C4-2B (cell line): ENCODE results near the gene UBAP1.

Experiments
- H3K27ac ChIP-seq: fragments of 450-650 bp; 2 replicates; pipeline ENCODE4 v1.5.1; 2017
- CTCF ChIP-seq: fragments of 450-650 bp; conservative IDR thresholded peaks from 2 replicates; pipeline ENCODE4 v1.5.1; 2017; ENCODE audit warnings: mild to moderate bottlenecking
- ZFX ChIP-seq: fragments of 450-650 bp; IDR thresholded peaks from 2 replicates; pipeline ENCODE4 v1.6.1; 2017

UBAP1 gene

GRCh38 chr9:34179213-34180136 lies 632 bp downstream of the UBAP1 start:
- H3K27ac ChIP-seq = peak overlapping the region; percentile 89
- TF ChIP-seq ZFX (no peak), CTCF (no peak)

GRCh38 chr9:34185778-34186551 lies 7.1 kb downstream of the UBAP1 start:
- H3K27ac ChIP-seq = peak overlapping the region; percentile 74
- TF ChIP-seq CTCF (no peak), ZFX (no peak)

GRCh38 chr9:34187891-34188240 lies 9.0 kb downstream of the UBAP1 start:
- H3K27ac ChIP-seq = no peak overlapping the region

GRCh38 chr9:34190996-34191892 lies 12.4 kb downstream of the UBAP1 start:
- peak overlapping the region; percentile 30; the same call in 1 of the 2 replicates for H3K27ac ChIP-seq
- TF ChIP-seq ZFX (no peak), CTCF (peak; percentile 75)

More at GRCh38 chr9:34187891-34188240, 9.0 kb downstream of the UBAP1 start:
- TF ChIP-seq CTCF (no peak), ZFX (no peak)

GRCh38 chr9:34195143-34195542 lies 16.3 kb downstream of the UBAP1 start:
- H3K27ac ChIP-seq = no peak overlapping the region
- TF ChIP-seq ZFX (no peak), CTCF (no peak)

GRCh38 chr9:34197286-34197685 lies 18.4 kb downstream of the UBAP1 start:
- peak overlapping the region; percentile 8; the same call in 1 of the 2 replicates for H3K27ac ChIP-seq
